ENCODE measurements around the gene CCR4. TPM values are rescaled to one million over a fixed set of nuclear protein-coding genes. Genes with fewer than 3 reads are reported as not detected.
"Not testable (repeated sequence)": the region's sequence is repeated elsewhere in the genome, so short reads cannot be mapped to it uniquely, and the experiment has no call there.

CCR4 gene
- total RNA-seq (ENCODE audit: low replicate concordance) = not detected in 2 replicates
- long read RNA-seq = 0 reads

DNA sequence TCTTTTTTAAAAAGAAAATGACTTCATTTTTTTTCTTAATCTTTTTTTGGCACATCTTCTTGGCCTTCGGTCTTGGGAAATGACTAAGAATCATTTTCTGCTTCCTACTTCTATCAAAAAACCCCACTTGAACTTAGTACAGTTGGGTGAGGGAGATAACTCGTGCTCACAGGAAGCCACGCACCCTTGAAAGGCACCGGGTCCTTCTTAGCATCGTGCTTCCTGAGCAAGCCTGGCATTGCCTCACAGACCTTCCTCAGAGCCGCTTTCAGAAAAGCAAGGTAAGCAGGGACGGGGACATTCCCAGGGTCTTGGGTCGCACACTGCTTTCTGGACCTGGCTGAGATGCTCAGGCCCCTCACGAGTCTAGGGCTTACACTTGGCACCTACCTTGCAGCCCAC is at the start of gene CCR4:
Gene CCR4, plus strand, starts transcription at position 235 of the 402 bp plus-strand sequence. CDS start 1,779 bp downstream, outside the sequence.
- Mint-ChIP-seq H3K27ac (no peak within 1 kb of the TSS), H3K27me3 (peaks cover 4% of the 10 kb centered on the region), H3K9me3 (no peaks in the 10 kb centered on the region), H3K36me3 (no peaks in the 10 kb centered on the region), H3K4me1 (ENCODE audit: unreplicated experiment) (no peaks in the 10 kb centered on the region), H3K4me3 (no peak within 1 kb of the TSS)
- TF ChIP-seq, protein P1, sequence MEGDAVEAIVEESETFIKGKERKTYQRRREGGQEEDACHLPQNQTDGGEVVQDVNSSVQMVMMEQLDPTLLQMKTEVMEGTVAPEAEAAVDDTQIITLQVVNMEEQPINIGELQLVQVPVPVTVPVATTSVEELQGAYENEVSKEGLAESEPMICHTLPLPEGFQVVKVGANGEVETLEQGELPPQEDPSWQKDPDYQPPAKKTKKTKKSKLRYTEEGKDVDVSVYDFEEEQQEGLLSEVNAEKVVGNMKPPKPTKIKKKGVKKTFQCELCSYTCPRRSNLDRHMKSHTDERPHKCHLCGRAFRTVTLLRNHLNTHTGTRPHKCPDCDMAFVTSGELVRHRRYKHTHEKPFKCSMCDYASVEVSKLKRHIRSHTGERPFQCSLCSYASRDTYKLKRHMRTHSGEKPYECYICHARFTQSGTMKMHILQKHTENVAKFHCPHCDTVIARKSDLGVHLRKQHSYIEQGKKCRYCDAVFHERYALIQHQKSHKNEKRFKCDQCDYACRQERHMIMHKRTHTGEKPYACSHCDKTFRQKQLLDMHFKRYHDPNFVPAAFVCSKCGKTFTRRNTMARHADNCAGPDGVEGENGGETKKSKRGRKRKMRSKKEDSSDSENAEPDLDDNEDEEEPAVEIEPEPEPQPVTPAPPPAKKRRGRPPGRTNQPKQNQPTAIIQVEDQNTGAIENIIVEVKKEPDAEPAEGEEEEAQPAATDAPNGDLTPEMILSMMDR (conservative IDR thresholded peaks at IDR 0.05) = no peak
- DNase-seq (ENCODE audit: extremely low spot score, unreplicated experiment) = no peak

DNA sequence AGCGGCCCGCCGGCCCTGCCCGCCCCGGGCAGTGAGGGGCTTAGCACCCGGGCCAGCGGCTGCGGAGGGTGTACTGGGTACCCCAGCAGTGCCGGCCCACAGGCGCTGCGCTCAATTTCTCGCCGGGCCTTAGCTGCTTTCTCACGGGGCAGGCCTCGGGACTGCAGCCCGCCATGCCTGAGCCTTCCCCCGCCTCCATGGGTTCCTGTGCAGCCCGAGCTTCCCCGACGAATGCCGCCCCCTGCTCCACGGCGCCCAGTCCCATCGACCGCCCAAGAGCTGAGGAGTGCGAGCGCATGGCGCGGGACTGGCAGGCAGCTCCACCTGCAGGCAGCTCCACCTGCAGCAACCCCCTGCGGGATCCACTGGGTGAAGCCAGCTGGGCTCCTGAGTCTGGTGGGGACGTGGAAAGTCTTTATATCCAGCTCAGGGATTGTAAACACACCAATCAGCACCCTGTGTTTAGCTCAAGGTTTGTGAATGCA is 48.5 kb upstream of the CCR4 start:
- H3K9me3 Mint-ChIP-seq; H3K27me3 Mint-ChIP-seq; H3K4me1 Mint-ChIP-seq (ENCODE audit: unreplicated experiment); H3K27ac Mint-ChIP-seq; H3K36me3 Mint-ChIP-seq: not testable (repeated sequence)
- peak overlapping the region; percentile 89 for H3K4me3 Mint-ChIP-seq
- DNase-seq (ENCODE audit: extremely low spot score, unreplicated experiment) = peak; percentile 75
- TF ChIP-seq, protein P1 (conservative IDR thresholded peaks at IDR 0.05) = peak; percentile 61

DNA sequence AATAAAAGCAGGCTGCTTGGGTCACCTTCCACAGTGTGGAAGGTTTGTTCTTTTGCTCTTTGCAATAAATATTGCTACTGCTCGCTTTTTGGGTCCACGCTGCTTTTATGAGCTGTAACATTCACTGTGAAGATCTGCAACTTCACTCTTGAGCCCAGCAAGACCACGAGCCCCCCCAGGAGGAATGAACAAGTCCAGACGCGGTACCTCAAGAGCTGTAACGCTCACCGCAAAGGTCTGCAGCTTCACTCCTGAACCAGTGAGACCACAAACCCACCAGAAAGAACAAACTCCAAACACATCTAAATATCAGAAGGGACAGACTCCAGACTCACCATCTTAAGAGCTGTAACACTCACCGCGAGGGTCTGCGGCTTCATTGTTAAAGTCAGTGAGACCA is 47.5 kb upstream of the CCR4 start:
- Mint-ChIP-seq H3K9me3 (no peaks in the 10 kb centered on the region), H3K36me3 (no peaks in the 10 kb centered on the region), H3K4me3 (peak overlapping the region; percentile 22), H3K27me3 (no peaks in the 10 kb centered on the region), H3K27ac (no peak overlapping the region), H3K4me1 (ENCODE audit: unreplicated experiment) (no peaks in the 10 kb centered on the region)
- TF ChIP-seq, protein P1 (conservative IDR thresholded peaks at IDR 0.05) = no peak
- no peak for DNase-seq (ENCODE audit: extremely low spot score, unreplicated experiment)

DNA sequence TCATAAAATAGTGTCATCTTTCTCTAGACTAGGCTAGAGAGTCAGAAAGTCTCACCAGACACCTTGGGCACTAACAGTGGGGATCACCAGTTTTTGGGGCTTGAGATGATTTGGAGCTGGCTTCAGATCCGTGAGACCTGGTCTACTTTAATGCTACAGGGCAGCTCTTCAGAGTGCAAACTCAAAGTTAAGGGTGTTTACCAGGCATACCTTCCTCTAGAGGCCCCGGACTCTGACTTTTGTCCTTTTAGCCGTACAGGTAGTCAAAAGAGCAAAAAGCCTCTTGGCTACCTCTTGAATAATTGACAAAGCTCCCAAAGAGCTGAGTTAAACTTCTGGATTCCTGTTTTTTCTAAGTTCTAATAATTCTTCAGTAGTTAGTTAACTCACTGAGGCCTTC is 41.4 kb upstream of the CCR4 start:
- Mint-ChIP-seq H3K9me3 (peaks cover 8% of the 10 kb centered on the region), H3K27ac (no peak overlapping the region), H3K4me3 (no peak overlapping the region), H3K4me1 (ENCODE audit: unreplicated experiment) (peaks cover 6% of the 10 kb centered on the region), H3K27me3 (no peaks in the 10 kb centered on the region), H3K36me3 (no peaks in the 10 kb centered on the region)
- no peak for DNase-seq (ENCODE audit: extremely low spot score, unreplicated experiment)
- TF ChIP-seq, protein P1 (conservative IDR thresholded peaks at IDR 0.05) = no peak

DNA sequence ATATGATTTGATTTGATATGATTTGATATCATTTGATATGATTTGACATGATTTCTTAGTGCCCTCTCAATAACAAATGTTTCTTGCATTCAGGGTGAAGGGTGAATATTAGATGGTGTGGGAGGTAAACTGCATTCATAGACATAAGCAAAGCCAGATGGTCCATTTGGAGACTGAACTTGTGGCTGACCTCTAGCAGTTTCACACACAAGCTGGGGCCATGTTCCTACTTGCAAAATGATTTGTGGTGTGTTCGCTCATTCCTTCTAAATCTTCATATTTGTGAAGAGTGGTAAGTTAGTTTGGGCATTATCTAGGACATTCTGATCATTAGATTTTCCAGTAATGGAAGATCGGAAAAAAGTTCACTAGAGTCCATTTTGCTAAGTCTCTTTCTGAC is 40.5 kb upstream of the CCR4 start:
- Mint-ChIP-seq H3K27ac (no peak overlapping the region), H3K4me1 (ENCODE audit: unreplicated experiment) (peaks cover 6% of the 10 kb centered on the region), H3K9me3 (peaks cover 8% of the 10 kb centered on the region), H3K27me3 (no peaks in the 10 kb centered on the region), H3K4me3 (no peak overlapping the region), H3K36me3 (no peaks in the 10 kb centered on the region)
- DNase-seq (ENCODE audit: extremely low spot score, unreplicated experiment) = no peak
- TF ChIP-seq, protein P1 (conservative IDR thresholded peaks at IDR 0.05) = no peak

DNA sequence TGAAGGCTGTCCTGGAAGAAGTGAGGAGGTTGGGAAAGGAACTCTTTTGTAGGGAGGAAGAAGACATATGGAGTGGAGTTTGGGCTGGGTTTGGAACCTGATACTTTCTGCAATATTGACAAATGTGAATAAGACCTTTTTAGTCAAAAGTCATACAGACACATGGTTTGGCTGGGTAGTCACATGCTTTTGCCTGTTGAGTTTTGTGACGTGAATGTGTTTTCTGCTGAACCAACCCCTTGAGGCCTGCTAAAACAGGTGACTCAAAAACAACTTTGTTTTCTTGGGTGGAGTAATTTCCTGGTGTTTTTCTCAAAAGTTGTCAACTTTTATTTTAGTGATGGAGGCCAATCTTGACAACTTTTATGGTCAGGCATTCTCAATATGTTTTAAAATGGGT is 39.4 kb upstream of the CCR4 start:
- no peak overlapping the region for H3K4me3 Mint-ChIP-seq
- TF ChIP-seq, protein P1 (conservative IDR thresholded peaks at IDR 0.05) = no peak
- H3K9me3 Mint-ChIP-seq = peaks cover 8% of the 10 kb centered on the region
- H3K27me3 Mint-ChIP-seq = no peaks in the 10 kb centered on the region
- H3K27ac Mint-ChIP-seq = no peak overlapping the region
- no peak for DNase-seq (ENCODE audit: extremely low spot score, unreplicated experiment)
- H3K4me1 Mint-ChIP-seq (ENCODE audit: unreplicated experiment) = peaks cover 6% of the 10 kb centered on the region
- H3K36me3 Mint-ChIP-seq = no peaks in the 10 kb centered on the region
